ENCODE results near the gene SPIRE1. TPM values are rescaled to one million over a fixed set of nuclear protein-coding genes. Genes with fewer than 3 reads are reported as not detected.

The SPIRE1 gene
- total RNA-seq, 2 experiments from 2014 or later = 0.19 to 2.4 TPM

DNA sequence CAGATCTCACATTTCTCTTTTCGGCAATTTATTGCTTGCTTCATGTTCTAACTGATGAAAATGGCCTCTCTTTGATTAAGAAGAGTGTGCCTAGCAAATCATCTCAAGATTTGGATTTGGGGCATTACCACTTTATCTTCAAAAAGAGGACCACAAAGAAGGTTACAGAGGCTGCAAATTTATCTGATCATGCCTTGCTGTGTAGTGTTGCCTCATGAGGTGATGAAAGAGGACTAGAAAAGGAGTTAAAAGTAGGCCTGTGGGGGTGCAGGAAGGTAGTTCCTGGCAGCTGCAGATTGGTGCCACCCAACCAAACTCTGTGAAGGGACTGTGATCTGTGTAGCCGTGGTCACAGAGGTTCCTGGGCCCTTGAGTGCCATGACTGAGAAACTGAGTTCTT, 181.0 kb downstream of the SPIRE1 start:
- Histone ChIP-seq H3K4me3 (ENCODE audit: low read depth, low read length, poor library complexity, severe bottlenecking) (no peak overlapping the region), H3K9me3 (ENCODE audit: low read length) (no peaks in the 10 kb centered on the region), H3K36me3 (ENCODE audit: insufficient read depth, low read length) (no peaks in the 10 kb centered on the region), H3K4me1 (ENCODE audit: insufficient read depth, low read length, poor library complexity, severe bottlenecking) (no peaks in the 10 kb centered on the region), H3K27ac (ENCODE audit: low read depth, low read length, poor library complexity, severe bottlenecking) (no peak overlapping the region), H3K9me2 (ENCODE audit: insufficient read depth, low read length) (no peaks in the 10 kb centered on the region), H3K4me2 (ENCODE audit: low read length) (no peak overlapping the region), H4K20me1 (ENCODE audit: insufficient read depth, low read length) (no peaks in the 10 kb centered on the region), H3K79me2 (ENCODE audit: insufficient read depth, low read depth, low read length) (no peaks in the 10 kb centered on the region), H2AFZ (ENCODE audit: low read length) (no peak overlapping the region)
- no TSS peak for BruUV-seq (replicated peaks)
- POLR2A ChIA-PET = no interaction called here
- no peak for DNase-seq (ENCODE audit: low spot score)
- intact Hi-C loops (cut with micrococcal nuclease; ENCODE audit: unreplicated experiment) = no loop called here
- TF ChIP-seq EZH2phosphoT487 (IDR thresholded peaks at IDR 0.05; ENCODE audit: borderline replicate concordance, low read depth, low read length) = no peak
- TF ChIP-seq, protein P1, sequence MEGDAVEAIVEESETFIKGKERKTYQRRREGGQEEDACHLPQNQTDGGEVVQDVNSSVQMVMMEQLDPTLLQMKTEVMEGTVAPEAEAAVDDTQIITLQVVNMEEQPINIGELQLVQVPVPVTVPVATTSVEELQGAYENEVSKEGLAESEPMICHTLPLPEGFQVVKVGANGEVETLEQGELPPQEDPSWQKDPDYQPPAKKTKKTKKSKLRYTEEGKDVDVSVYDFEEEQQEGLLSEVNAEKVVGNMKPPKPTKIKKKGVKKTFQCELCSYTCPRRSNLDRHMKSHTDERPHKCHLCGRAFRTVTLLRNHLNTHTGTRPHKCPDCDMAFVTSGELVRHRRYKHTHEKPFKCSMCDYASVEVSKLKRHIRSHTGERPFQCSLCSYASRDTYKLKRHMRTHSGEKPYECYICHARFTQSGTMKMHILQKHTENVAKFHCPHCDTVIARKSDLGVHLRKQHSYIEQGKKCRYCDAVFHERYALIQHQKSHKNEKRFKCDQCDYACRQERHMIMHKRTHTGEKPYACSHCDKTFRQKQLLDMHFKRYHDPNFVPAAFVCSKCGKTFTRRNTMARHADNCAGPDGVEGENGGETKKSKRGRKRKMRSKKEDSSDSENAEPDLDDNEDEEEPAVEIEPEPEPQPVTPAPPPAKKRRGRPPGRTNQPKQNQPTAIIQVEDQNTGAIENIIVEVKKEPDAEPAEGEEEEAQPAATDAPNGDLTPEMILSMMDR (conservative IDR thresholded peaks at IDR 0.05; ENCODE audit: low read length) = no peak
- CTCF ChIA-PET (ENCODE audit: unreplicated experiment) = no interaction called here

DNA sequence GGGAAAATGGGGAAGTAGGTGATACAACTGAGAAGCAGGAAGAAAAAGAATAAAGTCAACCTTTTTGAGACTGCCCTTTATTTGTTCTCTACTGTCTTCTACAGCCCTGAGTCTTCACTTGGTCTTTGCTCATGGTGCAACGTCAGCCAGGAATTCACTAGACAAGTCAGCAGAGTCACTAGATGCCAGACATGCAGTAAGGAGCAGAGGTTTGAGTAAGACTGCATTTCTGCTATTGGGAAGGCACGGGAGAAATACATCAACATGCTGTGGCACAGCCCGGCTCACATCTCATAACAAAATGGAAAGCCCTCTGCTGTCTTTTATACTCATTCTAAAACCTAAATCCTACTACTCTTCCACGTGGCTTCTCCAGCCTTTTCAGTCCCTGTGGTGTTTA, 183.0 kb downstream of the SPIRE1 start:
- H3K4me2 ChIP-seq (ENCODE audit: low read length) = no peak overlapping the region
- no peak for DNase-seq (ENCODE audit: low spot score)
- BruUV-seq (replicated peaks) = no TSS peak
- H3K9me3 ChIP-seq (ENCODE audit: low read length) = no peaks in the 10 kb centered on the region
- H3K4me3 ChIP-seq (ENCODE audit: low read depth, low read length, poor library complexity, severe bottlenecking) = no peak overlapping the region
- H3K4me1 ChIP-seq (ENCODE audit: insufficient read depth, low read length, poor library complexity, severe bottlenecking) = no peaks in the 10 kb centered on the region
- ChIA-PET POLR2A (no interaction called here), CTCF (ENCODE audit: unreplicated experiment) (no interaction called here)
- TF ChIP-seq, protein P1 (conservative IDR thresholded peaks at IDR 0.05; ENCODE audit: low read length) = no peak
- no peak for TF ChIP-seq EZH2phosphoT487 (IDR thresholded peaks at IDR 0.05; ENCODE audit: borderline replicate concordance, low read depth, low read length)
- H2AFZ ChIP-seq (ENCODE audit: low read length) = no peak overlapping the region
- intact Hi-C loops (cut with micrococcal nuclease; ENCODE audit: unreplicated experiment) = no loop called here
- H3K9me2 ChIP-seq (ENCODE audit: insufficient read depth, low read length) = no peaks in the 10 kb centered on the region
- no peaks in the 10 kb centered on the region for H3K36me3 ChIP-seq (ENCODE audit: insufficient read depth, low read length)
- H4K20me1 ChIP-seq (ENCODE audit: insufficient read depth, low read length) = no peaks in the 10 kb centered on the region
- no peaks in the 10 kb centered on the region for H3K79me2 ChIP-seq (ENCODE audit: insufficient read depth, low read depth, low read length)
- no peak overlapping the region for H3K27ac ChIP-seq (ENCODE audit: low read depth, low read length, poor library complexity, severe bottlenecking)

DNA sequence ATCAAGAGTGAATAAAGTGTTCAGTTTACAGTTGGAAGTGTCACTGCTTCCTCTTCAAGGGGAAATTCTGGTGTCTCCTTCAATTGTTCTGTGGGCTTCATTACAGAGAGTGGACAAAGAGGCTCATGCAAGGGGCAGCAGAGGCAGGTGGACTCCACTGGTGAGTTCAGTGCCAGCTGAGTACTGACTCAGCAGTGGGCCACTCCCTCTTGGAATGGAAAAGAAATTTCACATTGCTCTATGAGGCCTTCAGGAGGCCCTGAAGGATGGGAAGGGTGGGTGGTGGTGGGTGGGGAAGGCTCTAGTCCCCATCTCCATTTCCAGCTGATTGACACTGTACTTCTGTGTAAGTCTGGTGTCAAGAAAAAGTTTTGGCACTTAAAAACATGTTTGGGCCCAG, 183.8 kb downstream of the SPIRE1 start:
- no peak overlapping the region for H2AFZ ChIP-seq (ENCODE audit: low read length)
- intact Hi-C loops (cut with micrococcal nuclease; ENCODE audit: unreplicated experiment) = no loop called here
- no peaks in the 10 kb centered on the region for H3K4me1 ChIP-seq (ENCODE audit: insufficient read depth, low read length, poor library complexity, severe bottlenecking)
- H3K4me2 ChIP-seq (ENCODE audit: low read length) = no peak overlapping the region
- ChIA-PET POLR2A (interaction anchor here (0.6 kb wide), 1 partner anchor 14 kb away, joined by 5 read pairs; no protein-coding TSS in a partner anchor), CTCF (ENCODE audit: unreplicated experiment) (no interaction called here)
- no peaks in the 10 kb centered on the region for H3K79me2 ChIP-seq (ENCODE audit: insufficient read depth, low read depth, low read length)
- no peaks in the 10 kb centered on the region for H3K9me2 ChIP-seq (ENCODE audit: insufficient read depth, low read length)
- no peak overlapping the region for H3K4me3 ChIP-seq (ENCODE audit: low read depth, low read length, poor library complexity, severe bottlenecking)
- no peak for DNase-seq (ENCODE audit: low spot score)
- H3K36me3 ChIP-seq (ENCODE audit: insufficient read depth, low read length) = no peaks in the 10 kb centered on the region
- H3K9me3 ChIP-seq (ENCODE audit: low read length) = no peaks in the 10 kb centered on the region
- BruUV-seq (replicated peaks) = no TSS peak
- TF ChIP-seq, protein P1 (conservative IDR thresholded peaks at IDR 0.05; ENCODE audit: low read length) = no peak
- no peaks in the 10 kb centered on the region for H4K20me1 ChIP-seq (ENCODE audit: insufficient read depth, low read length)
- H3K27ac ChIP-seq (ENCODE audit: low read depth, low read length, poor library complexity, severe bottlenecking) = no peak overlapping the region
